HepG2 (cell line): Measurements from ENCODE around the gene MMP10. TPM values are rescaled to one million over a fixed set of nuclear protein-coding genes. Genes with fewer than 3 reads are reported as not detected.
"Not testable (repeated sequence)": the region's sequence is repeated elsewhere in the genome, so short reads cannot be mapped to it uniquely, and the experiment has no call there.

Source experiments
- ATAC-seq: fragments of 200-7000 bp; cut with Tn5 transposase; 3 replicates; pipeline ENCODE4 v1.9.1; 2020; ENCODE audit warnings: mild to moderate bottlenecking, moderate library complexity
- BruUV-seq: library from RNA; stranded (reverse); fragments of 400-500 nt; replicated peaks from 2 replicates; lab custom pipeline; 2021; lab: Mats Ljungman, UMichigan
- CTCF ChIA-PET: fragments of 300-600 bp; formaldehyde crosslinking; extraction: SDS; loops from one replicate; lab custom pipeline; 2021; ENCODE audit warnings: low total read pairs, inconsistent platforms, low intra/inter-chr PET ratio; lab: Yijun Ruan, JAX
- POLR2A ChIA-PET: fragments of 350-600 bp; sonication (Branson Sonifier 250); formaldehyde crosslinking; loops from one replicate; lab custom pipeline; 2020; ENCODE audit warnings: antibody characterized with exemption, inconsistent platforms; lab: Yijun Ruan, JAX
- DNase-seq: peaks from one replicate; pipeline ENCODE4 v3.0.0-alpha.2; 2015; ENCODE audit warnings: low spot score
- FAIRE-seq: peaks from 3 replicates; lab custom pipeline; 2011; peaks lifted over from hg19 to GRCh38; lab: Jason Lieb, UNC
- H2AFZ ChIP-seq: one replicate; pipeline ENCODE4 v1.6.1; 2011; ENCODE audit warnings: low read length, inconsistent platforms
- H3K27ac ChIP-seq: fragments of 300-600 bp; 3 replicates; pipeline ENCODE4 v1.8.0; 2011; ENCODE audit warnings: mixed run types, mild to moderate bottlenecking, mixed read lengths, low read length, inconsistent platforms; ENCODE audit not compliant: insufficient read depth; ENCODE audit errors: extremely low read length
- H3K27me3 ChIP-seq, 2 experiments: fragments of 200-600 bp in 1 of 2; 2 replicates in 1 of 2; 3 replicates in 1 of 2; pipeline versions ENCODE4 v1.6.0 to v1.8.0; 2011; ENCODE audit warnings: low read length in 2 of 2, mild to moderate bottlenecking in 2 of 2, moderate library complexity in 2 of 2, inconsistent platforms in 1 of 2; ENCODE audit not compliant: insufficient read depth in 2 of 2, control insufficient read depth in 1 of 2
- H3K36me3 ChIP-seq, 2 experiments: fragments of 200-600 bp in 1 of 2; replicated peaks in 1 of 2; 2 replicates in 1 of 2; 3 replicates in 1 of 2; pipeline versions ENCODE4 v1.5.1 to v1.8.0; 2011; ENCODE audit warnings: low read length in 2 of 2, inconsistent platforms in 1 of 2; ENCODE audit not compliant: insufficient read depth in 2 of 2, control insufficient read depth in 1 of 2
- H3K4me1 ChIP-seq: 2 replicates; pipeline ENCODE4 v1.5.1; 2012; ENCODE audit warnings: low read length, inconsistent platforms; ENCODE audit not compliant: insufficient read depth
- H3K4me2 ChIP-seq: 2 replicates; pipeline ENCODE4 v1.6.0; 2011; ENCODE audit warnings: low read depth, low read length, inconsistent platforms
- H3K4me3 ChIP-seq, 3 experiments: fragments of 200-600 bp in 1 of 3; sonication (generic), shearing (Covaris generic) in 1 of 3; replicated peaks in 1 of 3; 2 replicates each; pipeline ENCODE4 v1.5.1; 2011 to 2016; ENCODE audit warnings: low read length in 3 of 3, inconsistent platforms in 2 of 3, low read depth in 2 of 3, mild to moderate bottlenecking in 2 of 3, control low read depth in 1 of 3, mixed read lengths in 1 of 3; ENCODE audit not compliant: insufficient read depth in 1 of 3
- H3K79me2 ChIP-seq: one replicate; pipeline ENCODE4 v1.6.1; 2011; ENCODE audit warnings: low read length, inconsistent platforms; ENCODE audit not compliant: insufficient read depth
- H3K9ac ChIP-seq: 2 replicates; pipeline ENCODE4 v1.6.0; 2011; ENCODE audit warnings: mild to moderate bottlenecking, low read depth, low read length, inconsistent platforms; ENCODE audit not compliant: insufficient read depth
- H3K9me3 ChIP-seq: 2 replicates; pipeline ENCODE4 v1.5.1; 2012; ENCODE audit warnings: mild to moderate bottlenecking, low read length
- H4K20me1 ChIP-seq: 2 replicates; pipeline ENCODE4 v1.6.0; 2011; ENCODE audit warnings: inconsistent platforms, mild to moderate bottlenecking, low read length, moderate library complexity; ENCODE audit not compliant: insufficient read depth
- ELF1 ChIP-seq: sonication (generic); formaldehyde crosslinking; IDR thresholded peaks from 2 replicates; pipeline ENCODE4 v1.4.0; 2020; ENCODE audit warnings: missing genetic modification reagents
- HNF4G ChIP-seq, 2 experiments: sonication (generic) in 1 of 2; formaldehyde crosslinking in 1 of 2; IDR thresholded peaks; 2 replicates each; pipeline versions ENCODE4 v1.4.0 to v1.6.1; 2011 to 2020; ENCODE audit warnings: borderline replicate concordance in 2 of 2, low read depth in 2 of 2, mild to moderate bottlenecking in 2 of 2, low read length in 1 of 2, missing genetic modification reagents in 1 of 2, moderate library complexity in 1 of 2
- ZNF33B ChIP-seq: sonication (generic); formaldehyde crosslinking; IDR thresholded peaks from 2 replicates; pipeline ENCODE4 v1.5.1; 2020; ENCODE audit warnings: mild to moderate bottlenecking, missing genetic modification reagents
- ZNF703 ChIP-seq: sonication (generic); formaldehyde crosslinking; IDR thresholded peaks from 2 replicates; pipeline ENCODE4 v1.5.1; 2020; ENCODE audit warnings: missing genetic modification reagents, mild to moderate bottlenecking, moderate library complexity, borderline replicate concordance
- WGBS: methylation state at CpG from one replicate; pipeline ENCODE4 v1.1.6; 2017; ENCODE audit warnings: low lambda C conversion rate; 5-methylcytosine and 5-hydroxymethylcytosine counted together
- in situ Hi-C: cut with HindIII; loops from 2 replicates; pipeline ENCODE4 v1.10.0; 2017; ENCODE audit warnings: low pct_unique_long_range_greater_than_20kb; ENCODE audit not compliant: extremely low pct_ligation_motif_present
- intact Hi-C: fragments of 100-400 bp; cut with micrococcal nuclease; formaldehyde crosslinking; loops from one replicate; pipeline ENCODE4 v1.10.0; 2022; ENCODE audit not compliant: unreplicated experiment
- polyA plus RNA-seq, 8 experiments: library from polyadenylated mRNA; depleted of rRNA in 3 of 8; stranded (reverse) in 7 of 8; unstranded in 1 of 8; fragments of >200 nt; fragmentation: Illumina TruSeq in 4 of 8; extraction: Trizol in 4 of 8; gene quantifications; 2 replicates each; pipeline versions ENCODE4 v1.2.1 to v1.2.3, GENCODE V29; 2011 to 2016; ENCODE audit warnings: low read depth in 4 of 8, missing spikeins in 1 of 8, mixed read lengths in 1 of 8; ENCODE audit not compliant: insufficient read depth in 1 of 8
- total RNA-seq, 5 experiments: library from RNA; depleted of rRNA; stranded (reverse); fragments of >200 nt; fragmentation: Illumina TruSeq; extraction: Trizol; gene quantifications; 2 replicates each; pipeline ENCODE4 v1.2.3, GENCODE V29; 2016; ENCODE audit warnings: low read depth in 1 of 5
- TF ChIP-seq, protein P1 (sequence below): sonication (generic); formaldehyde crosslinking; IDR thresholded peaks from 2 replicates; pipeline ENCODE4 v1.5.1; 2020; ENCODE audit warnings: mild to moderate bottlenecking, missing genetic modification reagents, moderate library complexity

Gene MMP10
- total and polyA plus RNA-seq, 2 of the 13 experiments (the other 11 are each of a cell fraction or from before 2014, with no cell fraction given), result 0.03 TPM; not detected in 1

DNA sequence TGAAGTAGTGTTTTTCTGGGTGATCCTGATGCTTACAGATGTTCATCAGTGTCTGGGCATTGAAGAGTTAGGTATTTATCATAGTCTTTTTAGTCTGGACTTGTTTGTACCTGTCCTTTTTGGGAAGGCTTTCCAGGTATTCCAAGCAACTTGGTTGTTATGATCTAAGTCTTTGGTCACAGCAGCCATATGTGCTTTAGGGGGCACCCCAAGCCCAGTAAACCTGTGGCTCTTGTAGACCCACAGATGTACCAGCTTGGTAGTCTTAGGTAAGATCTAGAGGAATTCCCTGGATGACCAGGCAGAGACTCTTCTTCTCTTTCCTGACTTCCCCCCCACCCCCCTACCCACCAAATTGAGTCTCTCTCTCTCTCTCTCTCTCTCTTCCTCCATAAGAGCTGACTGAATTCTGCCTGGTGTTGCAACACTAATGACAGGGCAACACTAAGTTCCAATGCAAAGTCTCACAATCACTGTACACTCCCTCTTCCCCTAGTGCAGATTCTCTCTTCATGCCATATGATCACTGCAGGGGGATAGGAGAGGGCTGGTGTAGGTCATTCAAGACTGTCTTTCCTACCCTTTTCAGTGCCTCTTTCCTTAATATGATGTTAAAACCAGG, 31.2 kb downstream of the MMP10 start:
- no peaks in the 10 kb centered on the region for H3K4me1 ChIP-seq
- in situ Hi-C loops, result loop anchor here (25.0 kb wide), 1 partner anchor 188 kb away; no protein-coding TSS in a partner anchor
- no peaks in the 10 kb centered on the region for H3K36me3 ChIP-seq
- no peak overlapping the region for H3K4me2 ChIP-seq
- BruUV-seq, result no TSS peak
- no peak for TF ChIP-seq HNF4G (IDR thresholded peaks at IDR 0.05; ENCODE audit: borderline replicate concordance, low read depth, low read length)
- TF ChIP-seq HNF4G (CRISPR knock-in tag; IDR thresholded peaks at IDR 0.05; ENCODE audit: borderline replicate concordance, low read depth), result no peak
- TF ChIP-seq ZNF703, result no peak
- no peak for TF ChIP-seq ZNF33B (CRISPR knock-in tag)
- TF ChIP-seq ELF1 (CRISPR knock-in tag), result no peak
- no peak overlapping the region for H2AFZ ChIP-seq
- H3K4me3 ChIP-seq, result no peak overlapping the region
- DNase-seq, result no peak
- no peaks in the 10 kb centered on the region for H3K9me3 ChIP-seq
- no peaks in the 10 kb centered on the region for H3K79me2 ChIP-seq
- no peak overlapping the region for H3K9ac ChIP-seq
- no peak for FAIRE-seq
- POLR2A ChIA-PET, result no interaction called here
- no peaks in the 10 kb centered on the region for H4K20me1 ChIP-seq
- no peak overlapping the region for H3K27ac ChIP-seq
- CTCF ChIA-PET, result no interaction called here
- H3K27me3 ChIP-seq, result no peaks in the 10 kb centered on the region; a peak in 1 of 5 replicates
- intact Hi-C loops, result no loop called here
- ATAC-seq, result no peak

DNA sequence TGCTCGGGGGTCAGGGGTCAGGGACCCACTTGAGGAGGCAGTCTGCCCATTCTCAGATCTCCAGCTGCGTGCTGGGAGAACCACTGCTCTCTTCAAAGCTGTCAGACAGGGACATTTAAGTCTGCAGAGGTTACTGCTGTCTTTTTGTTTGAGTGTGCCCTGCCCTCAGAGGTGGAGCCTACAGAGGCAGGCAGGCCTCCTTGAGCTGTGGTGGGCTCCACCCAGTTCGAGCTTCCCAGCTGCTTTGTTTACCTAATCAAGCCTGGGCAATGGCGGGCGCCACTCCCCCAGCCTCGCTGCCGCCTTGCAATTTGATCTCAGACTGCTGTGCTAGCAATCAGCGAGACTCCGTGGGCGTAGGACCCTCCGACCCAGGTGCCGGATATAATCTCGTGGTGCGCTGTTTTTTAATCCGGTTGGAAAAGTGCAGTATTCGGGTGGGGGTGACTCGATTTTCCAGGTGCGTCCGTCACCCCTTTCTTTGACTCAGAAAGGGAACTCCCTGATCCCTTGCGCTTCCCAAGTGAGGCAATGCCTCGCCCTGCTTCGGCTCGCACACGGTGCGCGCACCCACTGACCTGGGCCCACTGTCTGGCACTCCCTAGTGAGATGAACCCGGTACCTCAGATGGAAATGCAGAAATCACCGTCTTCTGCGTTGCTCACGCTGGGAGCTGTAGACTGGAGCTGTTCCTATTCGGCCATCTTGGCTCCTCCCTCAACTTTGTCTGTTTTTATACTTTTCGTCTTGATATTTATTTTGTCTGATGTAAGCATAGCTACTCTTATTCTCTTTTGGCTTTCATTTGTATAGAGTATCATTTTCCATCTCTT, 33.5 kb downstream of the MMP10 start:
- FAIRE-seq, H3K27ac ChIP-seq, H2AFZ ChIP-seq, H3K79me2 ChIP-seq, CTCF ChIA-PET, DNase-seq: not testable (repeated sequence)
- in situ Hi-C loops, result loop anchor here (25.0 kb wide), 1 partner anchor 190 kb away; no protein-coding TSS in a partner anchor
- TF ChIP-seq, protein P1, sequence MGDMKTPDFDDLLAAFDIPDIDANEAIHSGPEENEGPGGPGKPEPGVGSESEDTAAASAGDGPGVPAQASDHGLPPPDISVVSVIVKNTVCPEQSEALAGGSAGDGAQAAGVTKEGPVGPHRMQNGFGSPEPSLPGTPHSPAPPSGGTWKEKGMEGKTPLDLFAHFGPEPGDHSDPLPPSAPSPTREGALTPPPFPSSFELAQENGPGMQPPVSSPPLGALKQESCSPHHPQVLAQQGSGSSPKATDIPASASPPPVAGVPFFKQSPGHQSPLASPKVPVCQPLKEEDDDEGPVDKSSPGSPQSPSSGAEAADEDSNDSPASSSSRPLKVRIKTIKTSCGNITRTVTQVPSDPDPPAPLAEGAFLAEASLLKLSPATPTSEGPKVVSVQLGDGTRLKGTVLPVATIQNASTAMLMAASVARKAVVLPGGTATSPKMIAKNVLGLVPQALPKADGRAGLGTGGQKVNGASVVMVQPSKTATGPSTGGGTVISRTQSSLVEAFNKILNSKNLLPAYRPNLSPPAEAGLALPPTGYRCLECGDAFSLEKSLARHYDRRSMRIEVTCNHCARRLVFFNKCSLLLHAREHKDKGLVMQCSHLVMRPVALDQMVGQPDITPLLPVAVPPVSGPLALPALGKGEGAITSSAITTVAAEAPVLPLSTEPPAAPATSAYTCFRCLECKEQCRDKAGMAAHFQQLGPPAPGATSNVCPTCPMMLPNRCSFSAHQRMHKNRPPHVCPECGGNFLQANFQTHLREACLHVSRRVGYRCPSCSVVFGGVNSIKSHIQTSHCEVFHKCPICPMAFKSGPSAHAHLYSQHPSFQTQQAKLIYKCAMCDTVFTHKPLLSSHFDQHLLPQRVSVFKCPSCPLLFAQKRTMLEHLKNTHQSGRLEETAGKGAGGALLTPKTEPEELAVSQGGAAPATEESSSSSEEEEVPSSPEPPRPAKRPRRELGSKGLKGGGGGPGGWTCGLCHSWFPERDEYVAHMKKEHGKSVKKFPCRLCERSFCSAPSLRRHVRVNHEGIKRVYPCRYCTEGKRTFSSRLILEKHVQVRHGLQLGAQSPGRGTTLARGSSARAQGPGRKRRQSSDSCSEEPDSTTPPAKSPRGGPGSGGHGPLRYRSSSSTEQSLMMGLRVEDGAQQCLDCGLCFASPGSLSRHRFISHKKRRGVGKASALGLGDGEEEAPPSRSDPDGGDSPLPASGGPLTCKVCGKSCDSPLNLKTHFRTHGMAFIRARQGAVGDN (CRISPR knock-in tag), result peak; percentile 19; the same call in 1 of the 2 replicates
- TF ChIP-seq, all 625 proteins: peak for 1; not testable (repeated sequence) for 624
- WGBS, result 2% methylated on average over 15 of the region's 32 CpGs
- H3K9me3 ChIP-seq, intact Hi-C loops, POLR2A ChIA-PET, H3K27me3 ChIP-seq, BruUV-seq, ATAC-seq, H4K20me1 ChIP-seq, H3K9ac ChIP-seq, H3K36me3 ChIP-seq, H3K4me1 ChIP-seq: not testable (repeated sequence)
- Histone ChIP-seq H3K4me3 (peak overlapping the region in 2 of 3 experiments; percentile 31 to 46; a peak in 4 of 6 replicates), H3K4me2 (peak overlapping the region; percentile 61)
